Breast epithelium (tissue), 4 donors: ENCODE results near the gene PIGR. TPM values are rescaled to one million over a fixed set of nuclear protein-coding genes. Genes with fewer than 3 reads are reported as not detected.

Experiments used
- DNase-seq, 2 donors: peaks; one replicate each; pipeline ENCODE4 v3.0.0-alpha.2; 2019; ENCODE audit warnings: low spot score in 2 of 2
- H3K27ac ChIP-seq, 2 donors: fragments of 200-600 bp; sonication (generic) in 1 of 2; one replicate each; pipeline ENCODE4 v1.5.1; 2016 to 2019; ENCODE audit warnings: mild to moderate bottlenecking in 1 of 2
- H3K27me3 ChIP-seq, 2 donors: fragments of 200-600 bp; sonication (generic) in 1 of 2; one replicate each; pipeline versions ENCODE4 v1.5.1 to v1.6.0; 2017 to 2019; ENCODE audit warnings: control low read depth in 1 of 2, mild to moderate bottlenecking in 1 of 2
- H3K36me3 ChIP-seq: fragments of 200-600 bp; one replicate; pipeline ENCODE4 v1.5.1; 2019
- H3K4me1 ChIP-seq, 2 donors: fragments of 200-600 bp; sonication (generic); one replicate each; pipeline ENCODE4 v1.5.1; 2016 to 2019; ENCODE audit warnings: control low read depth in 1 of 2
- H3K4me3 ChIP-seq, 3 donors: fragments of 200-600 bp; sonication (generic); 1 replicate in 2 of 3; 2 replicates in 1 of 3; pipeline ENCODE4 v1.5.1; 2016 to 2019; ENCODE audit warnings: mild to moderate bottlenecking in 3 of 3, moderate library complexity in 2 of 3
- H3K9me3 ChIP-seq, 2 donors: fragments of 200-600 bp; sonication (generic) in 1 of 2; one replicate each; pipeline ENCODE4 v1.5.1; 2016 to 2019; ENCODE audit warnings: control low read depth in 1 of 2
- POLR2A ChIP-seq: fragments of 450-650 bp; IDR thresholded peaks from one replicate; pipeline ENCODE4 v1.6.1; 2016; ENCODE audit warnings: antibody characterized with exemption, mild to moderate bottlenecking, moderate library complexity
- POLR2AphosphoS5 ChIP-seq, 3 donors: sonication (generic); formaldehyde crosslinking; IDR thresholded peaks; one replicate each; pipeline ENCODE4 v1.6.1; 2017; ENCODE audit warnings: antibody characterized with exemption in 3 of 3
- intact Hi-C: fragments of 100-400 bp; cut with DNase I; formaldehyde crosslinking; loops from one replicate; pipeline ENCODE4 v1.15.1; 2023; ENCODE audit warnings: low total_unique reads
- total RNA-seq, 3 donors: library from RNA; depleted of rRNA; stranded (reverse); fragments of >200 nt; gene quantifications; one replicate each; pipeline ENCODE4 v1.1.0, GENCODE V29; 2016
- TF ChIP-seq, protein P1 (sequence below), 3 donors: fragments of 450-650 bp; IDR thresholded peaks; one replicate each; pipeline ENCODE4 v1.5.1; 2016 to 2017; ENCODE audit warnings: antibody characterized with exemption in 3 of 3, mild to moderate bottlenecking in 3 of 3, moderate library complexity in 3 of 3

Gene PIGR
- total RNA-seq, 3 donors from 2014 or later = 0.16 to 205 (median 123) TPM

DNA sequence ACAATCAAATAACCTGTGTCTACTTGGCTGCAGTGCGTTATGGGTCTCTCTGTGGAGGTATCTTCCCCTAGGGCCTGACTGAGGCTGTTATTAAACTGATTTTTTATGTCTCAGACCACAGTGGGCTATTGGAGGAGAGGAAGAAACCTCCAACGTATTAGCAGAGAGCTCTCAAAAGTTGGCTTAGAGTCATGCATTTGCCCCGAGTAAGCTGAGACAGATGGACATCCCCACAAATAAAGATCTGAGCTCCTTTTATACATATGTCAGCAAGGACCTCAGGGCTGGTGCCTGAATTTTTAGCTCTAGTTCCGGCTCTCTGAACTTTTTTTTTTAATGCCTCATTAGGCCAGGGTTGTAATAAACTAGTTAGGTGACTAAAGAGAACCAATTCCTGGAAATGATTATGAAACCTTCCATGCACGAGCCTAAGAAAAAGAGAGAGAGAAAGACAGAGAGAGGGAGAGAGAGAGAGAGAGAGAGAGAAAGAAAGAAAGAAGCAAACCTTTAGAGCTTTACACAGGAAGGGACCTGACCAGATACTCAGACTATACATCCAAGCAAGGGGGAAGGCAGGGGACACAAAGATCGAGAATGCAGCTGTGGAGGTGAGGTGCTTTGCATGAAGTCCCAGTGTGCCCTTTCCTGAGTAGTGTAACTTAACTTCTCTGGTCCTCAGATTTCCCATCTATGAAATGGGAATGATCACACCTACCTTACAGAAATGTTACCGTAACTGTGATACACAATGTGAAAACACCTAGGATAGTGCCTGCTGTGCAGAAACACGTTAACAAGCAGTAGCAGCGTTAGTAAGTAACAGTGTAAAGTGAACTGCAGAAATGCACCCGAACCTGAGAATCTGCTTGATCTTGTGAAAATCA is 8.4 kb upstream of the PIGR start:
- no peak for TF ChIP-seq POLR2A
- TF ChIP-seq POLR2AphosphoS5 (IDR thresholded peaks at IDR 0.05) = peak in 1 of 3 donors; percentile 13
- TF ChIP-seq, protein P1, sequence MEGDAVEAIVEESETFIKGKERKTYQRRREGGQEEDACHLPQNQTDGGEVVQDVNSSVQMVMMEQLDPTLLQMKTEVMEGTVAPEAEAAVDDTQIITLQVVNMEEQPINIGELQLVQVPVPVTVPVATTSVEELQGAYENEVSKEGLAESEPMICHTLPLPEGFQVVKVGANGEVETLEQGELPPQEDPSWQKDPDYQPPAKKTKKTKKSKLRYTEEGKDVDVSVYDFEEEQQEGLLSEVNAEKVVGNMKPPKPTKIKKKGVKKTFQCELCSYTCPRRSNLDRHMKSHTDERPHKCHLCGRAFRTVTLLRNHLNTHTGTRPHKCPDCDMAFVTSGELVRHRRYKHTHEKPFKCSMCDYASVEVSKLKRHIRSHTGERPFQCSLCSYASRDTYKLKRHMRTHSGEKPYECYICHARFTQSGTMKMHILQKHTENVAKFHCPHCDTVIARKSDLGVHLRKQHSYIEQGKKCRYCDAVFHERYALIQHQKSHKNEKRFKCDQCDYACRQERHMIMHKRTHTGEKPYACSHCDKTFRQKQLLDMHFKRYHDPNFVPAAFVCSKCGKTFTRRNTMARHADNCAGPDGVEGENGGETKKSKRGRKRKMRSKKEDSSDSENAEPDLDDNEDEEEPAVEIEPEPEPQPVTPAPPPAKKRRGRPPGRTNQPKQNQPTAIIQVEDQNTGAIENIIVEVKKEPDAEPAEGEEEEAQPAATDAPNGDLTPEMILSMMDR (IDR thresholded peaks at IDR 0.05) = no peak
- intact Hi-C loops = no loop called here
- peaks cover 0 to 9% of the 10 kb centered on the region in 2 donors for H3K4me1 ChIP-seq
- peak overlapping the region; percentile 79 to 85 for H3K27ac ChIP-seq
- H3K9me3 ChIP-seq = no peaks in the 10 kb centered on the region
- no peaks in the 10 kb centered on the region for H3K36me3 ChIP-seq
- DNase-seq = no peak
- H3K4me3 ChIP-seq = no peak overlapping the region
- no peaks in the 10 kb centered on the region for H3K27me3 ChIP-seq

DNA sequence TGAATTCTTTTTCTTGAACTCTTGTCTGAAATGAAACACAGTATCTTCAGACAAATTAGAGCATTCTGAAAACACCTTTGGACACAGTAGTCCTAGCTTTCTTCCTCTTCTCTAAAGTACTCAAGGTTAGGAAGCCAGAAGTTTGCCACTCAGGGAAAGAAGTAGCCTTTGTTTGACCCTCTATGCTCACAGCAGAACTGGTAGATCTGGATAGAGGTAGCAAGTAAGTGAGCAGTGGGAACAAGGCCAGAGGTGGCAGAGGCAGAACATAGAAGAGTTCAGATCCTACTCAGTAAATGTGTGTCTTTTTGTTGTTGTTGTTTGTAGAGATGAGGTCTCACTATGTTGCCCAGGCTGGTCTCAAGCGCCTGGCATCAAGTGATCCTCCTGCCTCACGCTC is 7.4 kb upstream of the PIGR start:
- intact Hi-C loops = no loop called here
- DNase-seq = peak in 1 of 2 donors; percentile 53
- Histone ChIP-seq H3K27me3 (no peaks in the 10 kb centered on the region), H3K27ac (peak overlapping the region; percentile 79 to 85), H3K4me1 (peaks cover 0 to 9% of the 10 kb centered on the region in 2 donors), H3K36me3 (no peaks in the 10 kb centered on the region), H3K9me3 (no peaks in the 10 kb centered on the region), H3K4me3 (no peak overlapping the region)
- TF ChIP-seq POLR2AphosphoS5 (IDR thresholded peaks at IDR 0.05) (no peak), POLR2A (no peak)
- TF ChIP-seq, protein P1 (IDR thresholded peaks at IDR 0.05) = no peak

DNA sequence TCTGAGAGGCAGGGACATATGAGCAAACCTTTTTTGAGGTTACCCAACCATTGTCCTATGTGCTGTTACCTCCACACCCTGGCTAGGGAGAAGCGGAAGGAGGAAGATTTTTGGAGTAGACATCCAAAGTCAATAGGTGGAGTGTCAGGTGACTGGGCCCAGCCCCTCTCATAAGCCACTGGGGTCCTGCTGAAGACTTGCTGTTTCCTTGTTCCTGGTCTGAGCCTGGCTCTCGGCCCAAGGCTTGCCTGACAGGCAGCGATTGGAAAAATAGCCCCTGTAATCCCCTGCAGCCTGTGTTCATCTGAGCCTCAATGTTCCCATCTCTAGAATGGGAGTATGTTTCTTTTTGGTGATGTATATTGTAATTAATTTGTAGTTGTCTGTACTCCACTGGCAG is 6.9 kb upstream of the PIGR start:
- H3K9me3 ChIP-seq = no peaks in the 10 kb centered on the region
- peak in 1 of 2 donors; percentile 58 for DNase-seq
- peaks cover 0 to 9% of the 10 kb centered on the region in 2 donors for H3K4me1 ChIP-seq
- H3K27ac ChIP-seq = peak overlapping the region; percentile 79 to 85
- intact Hi-C loops = no loop called here
- no peak overlapping the region for H3K4me3 ChIP-seq
- H3K36me3 ChIP-seq = no peaks in the 10 kb centered on the region
- no peak for TF ChIP-seq POLR2A
- TF ChIP-seq POLR2AphosphoS5 (IDR thresholded peaks at IDR 0.05) = peak in 1 of 3 donors; percentile 24
- TF ChIP-seq, protein P1 (IDR thresholded peaks at IDR 0.05) = no peak
- H3K27me3 ChIP-seq = no peaks in the 10 kb centered on the region

GRCh38 chr1:206952171-206952570 is 5.9 kb upstream of the PIGR start:
- Histone ChIP-seq H3K27me3 (no peaks in the 10 kb centered on the region), H3K4me1 (peaks cover 0 to 9% of the 10 kb centered on the region in 2 donors), H3K27ac (peak overlapping the region; percentile 71 to 79), H3K36me3 (no peaks in the 10 kb centered on the region), H3K4me3 (no peak overlapping the region), H3K9me3 (no peaks in the 10 kb centered on the region)
- intact Hi-C loops = no loop called here
- DNase-seq = no peak
- TF ChIP-seq POLR2AphosphoS5 (IDR thresholded peaks at IDR 0.05) = no peak
- TF ChIP-seq POLR2A = no peak
- TF ChIP-seq, protein P1 (IDR thresholded peaks at IDR 0.05) = no peak
